IMR-90 (cell line): ENCODE measurements around the gene SIGLEC9. TPM values are rescaled to one million over a fixed set of nuclear protein-coding genes. Genes with fewer than 3 reads are reported as not detected.

Source experiments
- ATAC-seq: fragments of 200-7000 bp; cut with Tn5 transposase; 2 replicates; pipeline ENCODE4 v1.9.1; 2020; ENCODE audit warnings: low read depth, mild to moderate bottlenecking, moderate library complexity
- BruUV-seq: library from RNA; stranded (reverse); fragments of 400-500 nt; replicated peaks from 2 replicates; lab custom pipeline; 2021; lab: Mats Ljungman, UMichigan
- CTCF ChIA-PET: fragments of 300-600 bp; formaldehyde crosslinking; extraction: SDS; loops from one replicate; lab custom pipeline; 2021; ENCODE audit warnings: antibody characterized with exemption; lab: Yijun Ruan, JAX
- POLR2A ChIA-PET: fragments of 300-600 bp; sonication (Branson Sonifier 250); formaldehyde crosslinking; loops from one replicate; lab custom pipeline; 2022; ENCODE audit warnings: antibody characterized with exemption; ENCODE audit not compliant: unreplicated experiment; lab: Charles Lee
- DNase-seq: peaks from one replicate; pipeline ENCODE4 v3.0.0; 2013
- H2AFZ ChIP-seq: replicated peaks from 2 replicates; pipeline ENCODE3; 2013; ENCODE audit warnings: low read length, mild to moderate bottlenecking; ENCODE audit not compliant: poor library complexity
- H2AK5ac ChIP-seq: 2 replicates; pipeline ENCODE4 v1.6.1; 2013; ENCODE audit warnings: low read depth, low read length, inconsistent platforms
- H2AK9ac ChIP-seq: replicated peaks from 2 replicates; pipeline ENCODE3; 2013; ENCODE audit warnings: mild to moderate bottlenecking, low read depth, low read length, moderate library complexity; ENCODE audit not compliant: poor library complexity
- H2BK120ac ChIP-seq: 2 replicates; pipeline ENCODE4 v1.6.1; 2013; ENCODE audit warnings: low read depth, low read length, inconsistent platforms
- H2BK15ac ChIP-seq: 3 replicates; pipeline ENCODE4 v1.6.1; 2013; ENCODE audit warnings: low read depth, low read length, inconsistent platforms
- H2BK20ac ChIP-seq: 2 replicates; pipeline ENCODE4 v1.6.1; 2013; ENCODE audit warnings: low read depth, mild to moderate bottlenecking, inconsistent platforms, low read length, moderate library complexity
- H2BK5ac ChIP-seq: 2 replicates; pipeline ENCODE4 v1.6.1; 2013; ENCODE audit warnings: mild to moderate bottlenecking, low read depth, low read length, inconsistent platforms; ENCODE audit not compliant: poor library complexity, severe bottlenecking
- H3K14ac ChIP-seq: replicated peaks from 2 replicates; pipeline ENCODE4 v1.6.1; 2013; ENCODE audit warnings: low read depth, low read length, inconsistent platforms
- H3K18ac ChIP-seq: 2 replicates; pipeline ENCODE4 v1.6.1; 2013; ENCODE audit warnings: low read depth, low read length, control low read depth
- H3K23ac ChIP-seq: 2 replicates; pipeline ENCODE4 v1.6.1; 2013; ENCODE audit warnings: low read depth, low read length, inconsistent platforms
- H3K27ac ChIP-seq: 2 replicates; pipeline ENCODE4 v1.5.1; 2013; ENCODE audit warnings: mild to moderate bottlenecking, control low read depth, low read length; ENCODE audit not compliant: insufficient read depth
- H3K27me3 ChIP-seq: 2 replicates; pipeline ENCODE4 v1.6.1; 2013; ENCODE audit warnings: low read length; ENCODE audit not compliant: control insufficient read depth, insufficient read depth
- H3K36me3 ChIP-seq: 2 replicates; pipeline ENCODE4 v1.6.1; 2013; ENCODE audit warnings: low read length, mixed read lengths; ENCODE audit not compliant: control insufficient read depth, insufficient read depth
- H3K4ac ChIP-seq: 2 replicates; pipeline ENCODE4 v1.6.1; 2013; ENCODE audit warnings: low read depth, low read length, inconsistent platforms
- H3K4me1 ChIP-seq: 2 replicates; pipeline ENCODE4 v1.6.1; 2013; ENCODE audit warnings: low read length, mixed read lengths; ENCODE audit not compliant: control insufficient read depth, insufficient read depth
- H3K4me2 ChIP-seq: 2 replicates; pipeline ENCODE4 v1.6.1; 2013; ENCODE audit warnings: low read depth, mild to moderate bottlenecking, control low read depth, low read length, moderate library complexity
- H3K4me3 ChIP-seq: 2 replicates; pipeline ENCODE4 v1.5.1; 2013; ENCODE audit warnings: low read depth, mild to moderate bottlenecking, control low read depth, low read length, moderate library complexity; ENCODE audit not compliant: insufficient read depth
- H3K56ac ChIP-seq: 2 replicates; pipeline ENCODE4 v1.6.1; 2013; ENCODE audit warnings: low read length, inconsistent platforms; ENCODE audit not compliant: insufficient read depth; ENCODE audit errors: extremely low read depth
- H3K79me1 ChIP-seq, 2 experiments: 2 replicates each; pipeline ENCODE4 v1.6.1; 2013; ENCODE audit warnings: low read length in 2 of 2, inconsistent platforms in 1 of 2, low read depth in 1 of 2
- H3K9ac ChIP-seq: 2 replicates; pipeline ENCODE4 v1.6.1; 2013; ENCODE audit warnings: low read depth, low read length, control low read depth
- H3K9me1 ChIP-seq: 2 replicates; pipeline ENCODE4 v1.6.1; 2013; ENCODE audit warnings: low read length, inconsistent platforms; ENCODE audit not compliant: insufficient read depth
- H3K9me3 ChIP-seq: 2 replicates; pipeline ENCODE4 v1.6.1; 2013; ENCODE audit warnings: low read length; ENCODE audit not compliant: control insufficient read depth, insufficient read depth
- H4K20me1 ChIP-seq: 2 replicates; pipeline ENCODE4 v1.6.1; 2013; ENCODE audit warnings: low read length, inconsistent platforms; ENCODE audit not compliant: insufficient read depth
- H4K5ac ChIP-seq: 2 replicates; pipeline ENCODE4 v1.6.1; 2013; ENCODE audit warnings: mild to moderate bottlenecking, low read depth, low read length, control low read depth
- H4K8ac ChIP-seq, 2 experiments: 2 replicates each; pipeline ENCODE4 v1.6.1; 2013; ENCODE audit warnings: low read depth in 2 of 2, low read length in 2 of 2, control low read depth in 1 of 2, inconsistent platforms in 1 of 2
- H4K91ac ChIP-seq: 2 replicates; pipeline ENCODE4 v1.6.1; 2013; ENCODE audit warnings: low read depth, low read length, inconsistent platforms; ENCODE audit not compliant: insufficient read depth
- BHLHE40 ChIP-seq: fragments of 150-350 bp; IDR thresholded peaks from 2 replicates; pipeline ENCODE4 v1.6.1; 2016; ENCODE audit warnings: mild to moderate bottlenecking, low read depth, low read length
- CEBPB ChIP-seq: IDR thresholded peaks from 2 replicates; pipeline ENCODE4 v1.6.1; 2012; ENCODE audit warnings: low read depth, low read length, improper control_type of control experiment
- FOS ChIP-seq: fragments of 150-350 bp; IDR thresholded peaks from 2 replicates; pipeline ENCODE4 v1.6.1; 2016; ENCODE audit warnings: low read depth, low read length
- MXI1 ChIP-seq: IDR thresholded peaks from 2 replicates; pipeline ENCODE4 v1.6.1; 2012; ENCODE audit warnings: low read depth, mild to moderate bottlenecking, low read length, moderate library complexity, borderline replicate concordance
- NFE2L2 ChIP-seq: fragments of 150-350 bp; IDR thresholded peaks from 2 replicates; pipeline ENCODE4 v1.6.1; 2016; ENCODE audit warnings: low read depth, mild to moderate bottlenecking, low read length
- RAD21 ChIP-seq: IDR thresholded peaks from 2 replicates; pipeline ENCODE4 v1.6.1; 2012; ENCODE audit warnings: low read length, improper control_type of control experiment
- RCOR1 ChIP-seq: IDR thresholded peaks from 2 replicates; pipeline ENCODE4 v1.6.1; 2012; ENCODE audit warnings: mild to moderate bottlenecking, low read length, improper control_type of control experiment; ENCODE audit not compliant: insufficient replicate concordance
- RFX5 ChIP-seq: IDR thresholded peaks from 2 replicates; pipeline ENCODE4 v1.8.0; 2012; ENCODE audit warnings: low read depth, mild to moderate bottlenecking, low read length, moderate library complexity
- SMC3 ChIP-seq: fragments of 150-350 bp; IDR thresholded peaks from 2 replicates; pipeline ENCODE4 v1.6.1; 2016; ENCODE audit warnings: low read depth, mild to moderate bottlenecking, antibody characterized with exemption, low read length, moderate library complexity
- WGBS, 2 experiments: methylation state at CpG; one replicate each; pipeline versions ENCODE4 v1.1.5 to v1.1.7; 2013; ENCODE audit warnings: missing lambda C conversion rate in 2 of 2; ENCODE audit not compliant: insufficient read length in 1 of 2; ENCODE audit errors: extremely low coverage in 2 of 2; 5-methylcytosine and 5-hydroxymethylcytosine counted together
- dilution Hi-C: fragments of 300-500 bp; cut with HindIII; formaldehyde crosslinking; loops from one replicate; pipeline ENCODE4 v1.14.3; 2018; ENCODE audit warnings: low sequenced_read_pairs; ENCODE audit not compliant: unreplicated experiment
- in situ Hi-C: fragments of 300-500 bp; cut with MboI; formaldehyde crosslinking; loops from 3 replicates; pipeline ENCODE4 v1.14.3; 2019; ENCODE audit warnings: low sequenced_read_pairs, inconsistent platforms, mixed read lengths
- intact Hi-C: fragments of 100-400 bp; cut with micrococcal nuclease; formaldehyde crosslinking; loops from 2 replicates; pipeline ENCODE4 v1.10.0; 2022
- polyA plus RNA-seq, 3 experiments: library from polyadenylated mRNA; depleted of rRNA; stranded (reverse); fragments of >200 nt; gene quantifications; 2 replicates each; pipeline ENCODE4 v1.2.3, GENCODE V29; 2012; ENCODE audit warnings: low replicate concordance in 1 of 3
- total RNA-seq: library from RNA; depleted of rRNA; stranded (reverse); fragments of >200 nt; gene quantifications from 2 replicates; pipeline ENCODE4 v1.2.3, GENCODE V29; 2012
- TF ChIP-seq, protein P1 (sequence below): fragments of 150-350 bp; IDR thresholded peaks from 2 replicates; pipeline ENCODE4 v1.6.1; 2017; ENCODE audit warnings: mild to moderate bottlenecking, antibody characterized with exemption, low read length, low read depth
- TF ChIP-seq, protein P2 (sequence below): fragments of 150-350 bp; IDR thresholded peaks from 2 replicates; pipeline ENCODE4 v1.6.1; 2016; ENCODE audit warnings: low read depth, mild to moderate bottlenecking, low read length, moderate library complexity, borderline replicate concordance
- TF ChIP-seq, protein P3 (sequence below): conservative IDR thresholded peaks from 2 replicates; pipeline ENCODE4 v1.5.1; 2012; ENCODE audit warnings: mild to moderate bottlenecking, low read depth, low read length, improper control_type of control experiment

Gene SIGLEC9
- total and polyA plus RNA-seq, 2 of the 4 experiments (the other 2 are of a cell fraction), result 0.03 TPM; not detected in 1

DNA sequence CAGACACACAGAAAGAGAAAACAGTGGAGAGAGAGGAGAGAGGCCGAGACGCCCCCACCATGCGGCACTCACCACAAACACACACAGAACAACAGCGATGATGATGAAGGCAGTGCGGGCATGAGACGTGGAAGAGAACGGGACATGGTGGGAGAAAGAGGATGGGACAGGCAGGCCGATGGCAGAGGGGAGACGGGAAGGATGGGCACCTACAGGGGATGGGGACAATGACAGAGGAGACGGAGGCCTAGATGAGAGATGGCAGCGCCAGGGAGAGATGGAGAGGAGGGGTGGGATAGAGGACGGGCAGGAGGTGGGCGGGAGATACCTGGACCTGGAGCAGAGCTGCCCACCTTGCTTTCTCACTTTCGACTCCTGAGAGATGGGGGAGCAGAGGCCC is 40.9 kb upstream of the SIGLEC9 start:
- Histone ChIP-seq H4K8ac (no peak overlapping the region), H3K23ac (no peak overlapping the region), H3K9me3 (no peaks in the 10 kb centered on the region; the same call in 1 of the 2 replicates), H2AK5ac (no peak overlapping the region), H4K91ac (no peak overlapping the region), H3K79me1 (no peaks in the 10 kb centered on the region), H2BK120ac (no peak overlapping the region), H3K9me1 (no peaks in the 10 kb centered on the region), H3K4ac (no peak overlapping the region), H2AFZ (no peak overlapping the region), H3K4me3 (no peak overlapping the region), H2BK5ac (no peak overlapping the region), H3K56ac (no peak overlapping the region), H4K5ac (no peak overlapping the region), H2AK9ac (no peak overlapping the region), H2BK20ac (no peak overlapping the region), H3K27ac (no peak overlapping the region), H3K9ac (no peak overlapping the region), H3K4me2 (no peak overlapping the region), H3K36me3 (no peaks in the 10 kb centered on the region), H2BK15ac (no peak overlapping the region), H3K14ac (no peak overlapping the region), H4K20me1 (no peaks in the 10 kb centered on the region), H3K4me1 (no peaks in the 10 kb centered on the region), H3K18ac (no peak overlapping the region), H3K27me3 (no peaks in the 10 kb centered on the region)
- no TSS peak for BruUV-seq
- ChIA-PET CTCF (no interaction called here), POLR2A (no interaction called here)
- WGBS, 2 experiments, result no CpG with 5 or more reads among the region's 14 CpGs
- TF ChIP-seq CEBPB (no peak), RCOR1 (no peak), RFX5 (no peak), BHLHE40 (no peak), RAD21 (no peak), NFE2L2 (no peak), MXI1 (no peak), SMC3 (no peak), FOS (no peak)
- TF ChIP-seq, protein P1, sequence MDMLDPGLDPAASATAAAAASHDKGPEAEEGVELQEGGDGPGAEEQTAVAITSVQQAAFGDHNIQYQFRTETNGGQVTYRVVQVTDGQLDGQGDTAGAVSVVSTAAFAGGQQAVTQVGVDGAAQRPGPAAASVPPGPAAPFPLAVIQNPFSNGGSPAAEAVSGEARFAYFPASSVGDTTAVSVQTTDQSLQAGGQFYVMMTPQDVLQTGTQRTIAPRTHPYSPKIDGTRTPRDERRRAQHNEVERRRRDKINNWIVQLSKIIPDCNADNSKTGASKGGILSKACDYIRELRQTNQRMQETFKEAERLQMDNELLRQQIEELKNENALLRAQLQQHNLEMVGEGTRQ, result no peak
- TF ChIP-seq, protein P2, sequence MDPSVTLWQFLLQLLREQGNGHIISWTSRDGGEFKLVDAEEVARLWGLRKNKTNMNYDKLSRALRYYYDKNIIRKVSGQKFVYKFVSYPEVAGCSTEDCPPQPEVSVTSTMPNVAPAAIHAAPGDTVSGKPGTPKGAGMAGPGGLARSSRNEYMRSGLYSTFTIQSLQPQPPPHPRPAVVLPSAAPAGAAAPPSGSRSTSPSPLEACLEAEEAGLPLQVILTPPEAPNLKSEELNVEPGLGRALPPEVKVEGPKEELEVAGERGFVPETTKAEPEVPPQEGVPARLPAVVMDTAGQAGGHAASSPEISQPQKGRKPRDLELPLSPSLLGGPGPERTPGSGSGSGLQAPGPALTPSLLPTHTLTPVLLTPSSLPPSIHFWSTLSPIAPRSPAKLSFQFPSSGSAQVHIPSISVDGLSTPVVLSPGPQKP, result no peak
- TF ChIP-seq, protein P3, sequence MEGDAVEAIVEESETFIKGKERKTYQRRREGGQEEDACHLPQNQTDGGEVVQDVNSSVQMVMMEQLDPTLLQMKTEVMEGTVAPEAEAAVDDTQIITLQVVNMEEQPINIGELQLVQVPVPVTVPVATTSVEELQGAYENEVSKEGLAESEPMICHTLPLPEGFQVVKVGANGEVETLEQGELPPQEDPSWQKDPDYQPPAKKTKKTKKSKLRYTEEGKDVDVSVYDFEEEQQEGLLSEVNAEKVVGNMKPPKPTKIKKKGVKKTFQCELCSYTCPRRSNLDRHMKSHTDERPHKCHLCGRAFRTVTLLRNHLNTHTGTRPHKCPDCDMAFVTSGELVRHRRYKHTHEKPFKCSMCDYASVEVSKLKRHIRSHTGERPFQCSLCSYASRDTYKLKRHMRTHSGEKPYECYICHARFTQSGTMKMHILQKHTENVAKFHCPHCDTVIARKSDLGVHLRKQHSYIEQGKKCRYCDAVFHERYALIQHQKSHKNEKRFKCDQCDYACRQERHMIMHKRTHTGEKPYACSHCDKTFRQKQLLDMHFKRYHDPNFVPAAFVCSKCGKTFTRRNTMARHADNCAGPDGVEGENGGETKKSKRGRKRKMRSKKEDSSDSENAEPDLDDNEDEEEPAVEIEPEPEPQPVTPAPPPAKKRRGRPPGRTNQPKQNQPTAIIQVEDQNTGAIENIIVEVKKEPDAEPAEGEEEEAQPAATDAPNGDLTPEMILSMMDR, result no peak
- ATAC-seq, result no peak
- no peak for DNase-seq
- dilution Hi-C loops, result no loop called here
- intact Hi-C loops, result no loop called here
- in situ Hi-C loops, result no loop called here
